ENCODE results near the gene C2orf74.

DNA sequence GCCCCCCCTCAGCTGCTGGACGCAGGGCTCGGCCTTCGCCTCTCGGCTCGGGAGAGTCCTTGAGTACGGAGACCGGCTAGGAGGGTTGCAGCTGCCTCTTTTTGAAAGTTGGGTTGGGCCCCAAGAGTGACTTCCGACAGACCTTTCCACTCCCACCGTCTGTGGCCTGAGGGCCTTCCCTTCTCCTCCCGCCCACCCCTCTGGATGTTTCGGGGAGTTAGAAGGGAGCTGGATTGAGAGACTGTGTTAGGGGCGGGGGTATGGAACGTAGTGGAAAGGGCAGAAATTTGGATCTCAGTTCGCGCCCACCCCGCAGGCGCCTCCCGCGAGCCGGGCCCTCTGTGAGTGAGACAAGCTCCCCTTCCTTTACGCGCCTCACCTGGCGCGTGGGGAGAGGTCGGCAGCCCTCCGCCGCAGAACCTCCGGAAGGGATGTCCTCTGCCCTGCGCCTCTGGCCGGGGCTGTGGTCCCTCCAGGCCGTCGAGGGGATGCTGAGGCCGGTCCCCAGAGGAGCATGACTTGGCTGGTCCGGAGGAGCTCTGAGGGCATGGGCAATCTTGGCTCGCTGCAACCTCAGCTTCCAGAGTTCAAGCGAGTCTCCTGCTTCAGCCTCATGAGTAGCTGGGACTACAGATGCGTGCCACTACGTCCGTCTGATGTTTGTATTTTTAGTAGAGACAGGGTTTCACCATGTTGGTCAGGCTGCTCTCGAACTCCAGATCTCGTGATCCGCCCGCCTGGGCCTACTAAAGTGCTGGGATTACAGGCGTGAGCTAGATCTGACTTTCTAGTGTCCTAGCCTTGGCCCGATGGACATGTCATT lies 15.9 kb downstream of the C2orf74 start:
- TF ChIP-seq CTCF (IDR thresholded peaks at IDR 0.05) = no peak
- no peak for TF ChIP-seq POLR2A (IDR thresholded peaks at IDR 0.05)

Measured in Peyer's patch (tissue), 4 donors.